Upper lobe of left lung (tissue), 4 donors: ENCODE results near the gene ZNF746.

Source experiments
- POLR2A ChIP-seq, 4 donors: fragments of 450-650 bp; IDR thresholded peaks; one replicate each; pipeline ENCODE4 v1.5.1; 2016 to 2017; ENCODE audit warnings: antibody characterized with exemption in 4 of 4, mild to moderate bottlenecking in 2 of 4
- POLR2AphosphoS5 ChIP-seq, 2 donors: sonication (generic); formaldehyde crosslinking; IDR thresholded peaks; one replicate each; pipeline ENCODE4 v1.5.1; 2017; ENCODE audit warnings: antibody characterized with exemption in 2 of 2

GRCh38 chr7:149444287-149444686 is 53.3 kb downstream of the ZNF746 start:
- TF ChIP-seq POLR2AphosphoS5 (IDR thresholded peaks at IDR 0.05) (no peak), POLR2A (IDR thresholded peaks at IDR 0.05) (no peak)
